Embryonic facial prominence (tissue), 1 donor: ENCODE results near the gene SYNGR4.
"Not testable (repeated sequence)": the region's sequence is repeated elsewhere in the genome, so short reads cannot be mapped to it uniquely, and the experiment has no call there.

Experiments used
- DNase-seq: peaks from one replicate; pipeline ENCODE4 v3.0.0-alpha.2; 2016; ENCODE audit errors: extremely low spot score

The SYNGR4 gene

GRCh38 chr19:48363810-48364597, at the start of gene SYNGR4, which contains the start of gene TMEM143:
Gene SYNGR4, plus strand, starts transcription at chr19:48364367. Its CDS starts 1,476 bp downstream, at chr19:48365843.
Gene TMEM143, minus strand, starts transcription at chr19:48363940. Its CDS starts 20 bp downstream, at chr19:48363920.
- peak; percentile 99 for DNase-seq

- no peak for DNase-seq
These were observed 48.5 kb upstream of the SYNGR4 start for GRCh38 chr19:48315712-48316111.

GRCh38 chr19:48317708-48317960, 46.5 kb upstream of the SYNGR4 start:
- not testable (repeated sequence) for DNase-seq

GRCh38 chr19:48318286-48318987, 45.7 kb upstream of the SYNGR4 start:
- DNase-seq: no peak

- DNase-seq: no peak
These were observed 44.3 kb upstream of the SYNGR4 start for GRCh38 chr19:48319647-48320541.

- peak; percentile 91 for DNase-seq
These were observed 42.9 kb upstream of the SYNGR4 start for GRCh38 chr19:48321372-48321621.

- peak; percentile 95 for DNase-seq
These were observed 42.3 kb upstream of the SYNGR4 start for GRCh38 chr19:48321622-48322591.

GRCh38 chr19:48325265-48325910, 38.8 kb upstream of the SYNGR4 start, which contains the start of gene EMP3:
Gene EMP3, plus strand, starts transcription at chr19:48325552. Its CDS starts 1,293 bp downstream, at chr19:48326845.
- DNase-seq: peak; percentile 95

- no peak for DNase-seq
These were observed 34.8 kb upstream of the SYNGR4 start for GRCh38 chr19:48329167-48329891.

GRCh38 chr19:48330012-48330681, 34.0 kb upstream of the SYNGR4 start:
- DNase-seq: peak; percentile 46

- no peak for DNase-seq
These were observed 31.9 kb upstream of the SYNGR4 start for GRCh38 chr19:48332351-48332661.

- DNase-seq: peak; percentile 91
These were observed 31.3 kb upstream of the SYNGR4 start for GRCh38 chr19:48332662-48333466.

GRCh38 chr19:48333467-48334384, 30.4 kb upstream of the SYNGR4 start:
- DNase-seq: peak; percentile 78

GRCh38 chr19:48338253-48338755, 25.9 kb upstream of the SYNGR4 start:
- no peak for DNase-seq

- DNase-seq: no peak
These were observed 25.2 kb upstream of the SYNGR4 start for GRCh38 chr19:48338802-48339503.

GRCh38 chr19:48340995-48341394, 23.2 kb upstream of the SYNGR4 start:
- no peak for DNase-seq
